ENCODE data around the gene PRAMEF7.
"Not testable (repeated sequence)": the region's sequence is repeated elsewhere in the genome, so short reads cannot be mapped to it uniquely, and the experiment has no call there.

- TF ChIP-seq CTCF (IDR thresholded peaks at IDR 0.05); POLR2A (IDR thresholded peaks at IDR 0.05); EP300 (IDR thresholded peaks at IDR 0.05; ENCODE audit: low read depth): not testable (repeated sequence)
These were observed at the start of gene PRAMEF7 for GRCh38 chr1:12916310-12916709.
